Measurements from ENCODE around the gene PTPRD. TPM values are rescaled to one million over a fixed set of nuclear protein-coding genes. Genes with fewer than 3 reads are reported as not detected.
"Not testable (repeated sequence)": the region's sequence is repeated elsewhere in the genome, so short reads cannot be mapped to it uniquely, and the experiment has no call there.

PTPRD gene
- total RNA-seq, 1 donor from 2014 or later: 6.9 TPM

DNA sequence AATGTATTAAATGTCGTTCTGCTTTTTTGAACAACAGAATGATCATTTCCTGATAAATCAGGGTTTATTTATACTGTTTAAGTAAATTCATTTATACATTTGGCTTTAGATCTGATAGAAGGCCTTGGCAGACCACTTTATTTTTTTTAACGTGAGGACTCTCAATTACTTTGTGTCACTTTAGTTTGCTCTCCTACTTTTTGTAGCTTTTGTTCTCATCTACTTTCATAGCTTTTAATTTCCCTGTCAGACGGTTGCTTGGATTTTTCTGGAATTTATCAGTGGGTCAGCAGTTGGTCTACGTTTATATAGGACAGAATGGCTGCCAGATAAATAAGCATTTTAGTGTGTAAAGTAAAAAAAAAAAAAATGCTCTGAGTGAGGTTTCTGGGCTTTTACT, 1910.9 kb downstream of the PTPRD start:
- TF ChIP-seq, protein P1, sequence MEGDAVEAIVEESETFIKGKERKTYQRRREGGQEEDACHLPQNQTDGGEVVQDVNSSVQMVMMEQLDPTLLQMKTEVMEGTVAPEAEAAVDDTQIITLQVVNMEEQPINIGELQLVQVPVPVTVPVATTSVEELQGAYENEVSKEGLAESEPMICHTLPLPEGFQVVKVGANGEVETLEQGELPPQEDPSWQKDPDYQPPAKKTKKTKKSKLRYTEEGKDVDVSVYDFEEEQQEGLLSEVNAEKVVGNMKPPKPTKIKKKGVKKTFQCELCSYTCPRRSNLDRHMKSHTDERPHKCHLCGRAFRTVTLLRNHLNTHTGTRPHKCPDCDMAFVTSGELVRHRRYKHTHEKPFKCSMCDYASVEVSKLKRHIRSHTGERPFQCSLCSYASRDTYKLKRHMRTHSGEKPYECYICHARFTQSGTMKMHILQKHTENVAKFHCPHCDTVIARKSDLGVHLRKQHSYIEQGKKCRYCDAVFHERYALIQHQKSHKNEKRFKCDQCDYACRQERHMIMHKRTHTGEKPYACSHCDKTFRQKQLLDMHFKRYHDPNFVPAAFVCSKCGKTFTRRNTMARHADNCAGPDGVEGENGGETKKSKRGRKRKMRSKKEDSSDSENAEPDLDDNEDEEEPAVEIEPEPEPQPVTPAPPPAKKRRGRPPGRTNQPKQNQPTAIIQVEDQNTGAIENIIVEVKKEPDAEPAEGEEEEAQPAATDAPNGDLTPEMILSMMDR (IDR thresholded peaks at IDR 0.05): no peak
- Histone ChIP-seq H3K27ac (no peak overlapping the region), H3K4me3 (no peak overlapping the region), H3K9me3 (no peaks in the 10 kb centered on the region), H3K27me3 (no peaks in the 10 kb centered on the region), H3K36me3 (no peaks in the 10 kb centered on the region), H3K4me1 (no peaks in the 10 kb centered on the region)
- intact Hi-C loops (cut with DNase I): no loop called here
- DNase-seq (ENCODE audit: low spot score in 2 of 2): no peak

DNA sequence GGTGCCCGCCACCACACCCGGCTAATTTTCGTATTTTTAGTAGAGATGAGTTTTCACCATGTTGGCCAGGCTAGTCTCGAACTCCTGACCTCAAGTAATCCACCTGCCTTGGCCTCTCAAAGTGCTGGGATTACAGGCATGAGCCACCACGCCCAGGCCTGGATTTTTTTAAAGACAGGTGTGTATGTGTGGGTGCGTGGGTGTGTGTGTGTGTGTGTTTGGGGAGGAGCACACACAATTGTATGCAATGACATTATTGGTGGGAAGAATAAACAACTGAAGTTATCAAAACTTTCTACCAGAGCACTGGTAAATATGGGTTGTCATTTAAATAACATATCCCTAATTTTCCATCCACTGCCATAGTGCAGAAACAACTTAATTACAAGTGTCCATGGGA, 1915.2 kb downstream of the PTPRD start:
- H3K9me3 ChIP-seq; H3K4me3 ChIP-seq; DNase-seq (ENCODE audit: low spot score in 2 of 2); H3K27me3 ChIP-seq; intact Hi-C loops (cut with DNase I); H3K36me3 ChIP-seq; H3K4me1 ChIP-seq; H3K27ac ChIP-seq: not testable (repeated sequence)

- Histone ChIP-seq H3K4me3 (no peak overlapping the region), H3K4me1 (no peaks in the 10 kb centered on the region), H3K27me3 (no peaks in the 10 kb centered on the region), H3K27ac (no peak overlapping the region), H3K9me3 (no peaks in the 10 kb centered on the region), H3K36me3 (no peaks in the 10 kb centered on the region)
- DNase-seq (ENCODE audit: low spot score in 2 of 2): no peak
- TF ChIP-seq, protein P1 (IDR thresholded peaks at IDR 0.05): no peak
- intact Hi-C loops (cut with DNase I): no loop called here
These were observed 1916.3 kb downstream of the PTPRD start for GRCh38 chr9:8696516-8696915.

GRCh38 chr9:8694983-8695588, 1917.7 kb downstream of the PTPRD start:
- Histone ChIP-seq H3K27ac (no peak overlapping the region), H3K27me3 (no peaks in the 10 kb centered on the region), H3K4me1 (no peaks in the 10 kb centered on the region), H3K4me3 (no peak overlapping the region), H3K36me3 (no peaks in the 10 kb centered on the region), H3K9me3 (no peaks in the 10 kb centered on the region)
- DNase-seq (ENCODE audit: low spot score in 2 of 2): no peak
- intact Hi-C loops (cut with DNase I): no loop called here
- TF ChIP-seq, protein P1 (IDR thresholded peaks at IDR 0.05): no peak

DNA sequence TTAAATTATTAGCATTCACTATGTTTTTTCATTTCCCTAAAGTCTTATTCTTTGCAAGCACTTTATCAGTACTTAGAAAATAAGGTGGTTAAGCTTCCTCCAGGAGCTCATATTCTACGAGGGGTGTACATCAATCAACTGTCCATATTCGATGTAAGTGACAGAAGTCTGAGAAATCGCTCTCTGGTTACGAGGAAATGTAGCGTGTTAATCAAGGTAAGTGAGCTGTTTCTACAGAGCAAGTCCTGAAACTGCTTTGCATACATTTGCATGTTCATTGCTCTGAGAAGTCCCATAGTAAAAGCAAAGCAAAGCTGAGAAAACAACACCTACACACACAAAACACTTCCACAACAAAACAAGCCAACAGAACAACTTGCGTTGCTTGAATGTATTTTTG, 1919.3 kb downstream of the PTPRD start:
- TF ChIP-seq, protein P1 (IDR thresholded peaks at IDR 0.05): no peak
- no peaks in the 10 kb centered on the region for H3K36me3 ChIP-seq
- no peaks in the 10 kb centered on the region for H3K9me3 ChIP-seq
- H3K27ac ChIP-seq: no peak overlapping the region
- DNase-seq (ENCODE audit: low spot score in 2 of 2): no peak
- no peak overlapping the region for H3K4me3 ChIP-seq
- no peaks in the 10 kb centered on the region for H3K4me1 ChIP-seq
- intact Hi-C loops (cut with DNase I): no loop called here
- H3K27me3 ChIP-seq: no peaks in the 10 kb centered on the region

- no peak for DNase-seq (ENCODE audit: low spot score in 2 of 2)
- intact Hi-C loops (cut with DNase I): loop anchor here (10.0 kb wide), 1 partner anchor 98 kb away; no protein-coding TSS in a partner anchor
- peak overlapping the region in 1 of 2 donors; percentile 61 for H3K27ac ChIP-seq
- no peaks in the 10 kb centered on the region for H3K9me3 ChIP-seq
- TF ChIP-seq, protein P1 (IDR thresholded peaks at IDR 0.05): no peak
- H3K4me1 ChIP-seq: no peaks in the 10 kb centered on the region
- no peaks in the 10 kb centered on the region for H3K36me3 ChIP-seq
- no peak overlapping the region for H3K4me3 ChIP-seq
- no peaks in the 10 kb centered on the region for H3K27me3 ChIP-seq
These were observed 1926.3 kb downstream of the PTPRD start for GRCh38 chr9:8686516-8686915.
